Islet precursor cell (in vitro differentiated cells): ENCODE results near the gene RNF213.
"Not testable (repeated sequence)": the region's sequence is repeated elsewhere in the genome, so short reads cannot be mapped to it uniquely, and the experiment has no call there.

Experiments
- DNase-seq: peaks from one replicate; pipeline ENCODE4 v3.0.0-alpha.2; 2018

The RNF213 gene

DNA sequence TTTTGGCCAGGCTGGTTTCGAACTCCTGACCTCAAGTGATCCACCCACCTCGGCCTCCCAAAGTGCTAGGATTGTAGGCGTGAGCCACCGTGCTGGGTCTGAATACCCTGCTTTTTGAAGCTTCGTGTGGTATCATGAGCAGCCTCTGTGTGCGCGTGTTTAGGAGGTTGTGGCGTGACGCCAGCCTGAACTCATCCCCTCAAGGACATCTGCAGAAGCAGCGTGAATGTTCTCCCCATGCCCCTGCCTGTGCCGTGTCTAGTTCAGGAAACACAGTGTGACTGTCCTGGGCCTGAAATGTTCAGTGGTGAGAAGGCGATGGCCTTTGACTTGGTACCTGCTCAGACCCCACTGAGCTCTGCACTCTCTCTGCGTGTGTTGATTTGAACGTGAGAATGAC lies 35.6 kb downstream of the RNF213 start:
- DNase-seq = no peak

- DNase-seq = no peak
These were observed 37.4 kb downstream of the RNF213 start for GRCh38 chr17:80297996-80298560.

DNA sequence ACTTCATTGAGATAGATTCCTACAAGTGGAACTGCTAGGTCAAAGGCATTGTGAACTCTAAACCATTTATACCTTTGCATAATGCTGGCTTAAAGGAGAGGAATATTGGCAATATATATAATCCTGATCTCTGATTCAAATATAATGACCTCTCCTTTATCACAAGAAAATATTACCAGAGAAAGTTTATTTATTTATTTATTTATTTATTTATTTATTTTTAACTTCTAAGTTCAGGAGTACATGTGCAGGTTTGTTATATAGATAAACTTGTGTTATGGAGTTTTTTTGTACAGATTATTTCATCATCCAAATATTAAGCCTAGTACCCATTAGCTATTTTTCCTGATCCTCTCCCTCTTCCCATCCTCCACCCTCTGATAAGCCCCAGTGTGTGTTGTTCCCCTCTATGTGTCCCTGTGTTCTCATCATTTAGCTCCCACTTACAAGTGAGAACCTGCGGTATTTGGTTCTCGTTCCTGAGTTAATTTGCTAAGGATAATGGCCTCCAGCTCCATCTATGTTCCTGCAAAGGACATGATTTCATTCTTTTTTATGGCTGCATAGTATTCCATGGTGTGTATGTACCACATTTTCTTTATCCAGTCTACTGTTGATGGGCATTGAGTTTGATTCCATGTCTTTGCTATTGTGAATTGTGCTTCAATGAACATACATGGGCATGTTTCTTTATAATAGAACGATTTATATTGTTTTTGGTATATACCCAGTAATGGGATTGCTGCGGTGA lies 38.9 kb downstream of the RNF213 start:
- not testable (repeated sequence) for DNase-seq

- DNase-seq = not testable (repeated sequence)
These were observed 40.1 kb downstream of the RNF213 start for GRCh38 chr17:80300756-80301155.

- DNase-seq = no peak
These were observed 43.2 kb downstream of the RNF213 start for GRCh38 chr17:80303824-80304223.

DNA sequence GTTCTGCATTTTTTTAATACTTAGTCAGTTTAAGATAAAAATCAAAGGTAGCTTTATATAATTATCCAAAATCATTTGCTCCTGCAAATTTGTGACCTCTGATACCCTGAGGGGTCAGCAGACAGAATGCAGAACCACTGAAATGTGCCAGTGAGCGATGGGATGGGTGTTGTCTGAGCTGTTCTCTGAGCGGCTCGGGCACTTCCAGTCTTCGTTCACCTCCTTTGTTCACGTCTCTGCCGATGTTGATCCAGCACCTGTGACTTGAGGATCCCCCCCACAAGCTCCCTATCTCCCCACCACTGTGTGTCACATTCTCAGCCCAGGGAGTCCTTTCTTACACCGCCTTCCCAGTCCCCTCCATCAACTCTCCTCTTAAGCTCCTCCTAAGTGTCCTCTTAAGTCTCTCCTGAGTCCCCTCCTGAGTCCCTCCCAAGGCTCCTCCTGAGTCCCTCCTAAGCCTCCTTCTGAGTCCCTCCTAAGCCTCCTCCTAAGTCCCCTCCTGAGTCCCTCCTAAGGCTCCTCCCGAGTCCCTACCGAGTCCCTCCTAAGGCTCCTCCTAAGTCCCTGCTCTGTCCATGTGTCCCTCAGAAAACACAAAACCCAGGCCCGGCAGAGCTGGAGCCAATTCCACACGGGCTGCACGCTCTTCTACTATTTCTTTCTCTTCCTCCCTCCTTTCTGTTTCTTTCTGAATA lies 47.5 kb downstream of the RNF213 start:
- DNase-seq = peak; percentile 49

DNA sequence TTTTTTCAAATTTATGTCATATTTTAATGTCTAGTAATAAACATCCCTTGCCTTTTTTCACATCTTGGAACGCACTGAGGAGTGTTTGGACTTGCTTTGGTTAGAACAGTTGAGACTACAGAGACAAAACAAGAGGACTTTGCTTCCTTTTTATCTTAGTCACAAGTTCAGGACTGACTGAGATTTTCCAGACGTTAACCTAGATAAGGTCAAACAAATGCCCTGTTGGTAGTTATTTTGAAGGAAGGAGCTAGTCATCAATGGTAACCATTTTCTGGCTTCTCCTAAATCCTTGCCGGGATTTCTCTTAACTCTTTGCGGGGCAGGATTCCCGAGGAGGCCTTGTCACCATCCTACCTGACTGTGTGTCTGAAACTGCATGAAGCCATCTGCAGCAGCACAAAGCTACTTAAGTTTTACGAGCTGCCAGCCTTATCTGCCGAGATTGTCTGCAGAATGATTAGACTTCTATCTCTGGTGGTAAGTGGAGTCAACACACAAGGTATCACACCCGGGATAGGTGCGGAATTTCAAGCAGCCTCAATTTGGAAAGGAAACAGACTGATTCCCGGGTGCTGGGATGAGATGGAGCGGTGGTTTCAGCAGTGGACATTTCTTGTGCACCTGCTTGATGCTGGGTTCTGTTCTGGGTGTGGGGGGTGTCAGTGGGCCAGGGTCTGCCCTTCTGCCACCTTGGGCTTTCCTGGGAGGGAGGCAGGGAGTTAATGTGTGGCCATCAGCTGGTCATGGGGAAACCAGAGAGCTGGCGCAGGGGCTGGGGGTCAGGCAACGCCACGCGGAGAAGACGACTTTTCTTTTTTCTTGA lies 48.3 kb downstream of the RNF213 start:
- no peak for DNase-seq

DNA sequence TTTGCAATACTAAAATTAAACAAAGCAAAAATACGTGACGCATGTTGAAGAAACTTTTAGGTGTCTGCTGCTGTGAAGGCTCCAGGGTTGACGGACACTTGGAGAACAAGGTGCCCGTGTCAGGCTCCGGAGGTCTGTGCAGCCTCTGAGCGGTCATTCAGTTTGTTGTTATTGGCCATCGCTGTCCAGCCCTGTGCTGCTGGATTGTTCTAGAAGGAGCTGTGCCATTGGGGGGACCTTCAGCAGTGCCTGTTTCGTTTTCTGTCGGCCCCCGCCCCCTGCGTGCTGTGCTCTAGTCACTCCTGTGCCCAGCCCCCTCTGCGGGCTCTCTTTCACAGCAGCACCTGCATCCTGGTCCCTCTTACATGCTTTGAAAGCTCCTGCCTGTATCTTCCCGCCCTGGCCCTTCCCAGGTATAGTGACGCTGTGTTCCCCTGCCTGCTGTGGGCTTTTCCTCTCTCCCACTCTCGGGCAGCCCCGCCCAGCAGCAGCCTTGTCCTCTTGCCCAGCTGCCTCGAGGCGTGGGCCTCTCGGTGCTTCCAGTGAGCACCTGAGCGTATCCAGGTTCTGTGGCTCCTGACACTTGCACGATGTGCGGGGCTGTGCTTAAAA lies 50.7 kb downstream of the RNF213 start:
- DNase-seq = no peak

DNA sequence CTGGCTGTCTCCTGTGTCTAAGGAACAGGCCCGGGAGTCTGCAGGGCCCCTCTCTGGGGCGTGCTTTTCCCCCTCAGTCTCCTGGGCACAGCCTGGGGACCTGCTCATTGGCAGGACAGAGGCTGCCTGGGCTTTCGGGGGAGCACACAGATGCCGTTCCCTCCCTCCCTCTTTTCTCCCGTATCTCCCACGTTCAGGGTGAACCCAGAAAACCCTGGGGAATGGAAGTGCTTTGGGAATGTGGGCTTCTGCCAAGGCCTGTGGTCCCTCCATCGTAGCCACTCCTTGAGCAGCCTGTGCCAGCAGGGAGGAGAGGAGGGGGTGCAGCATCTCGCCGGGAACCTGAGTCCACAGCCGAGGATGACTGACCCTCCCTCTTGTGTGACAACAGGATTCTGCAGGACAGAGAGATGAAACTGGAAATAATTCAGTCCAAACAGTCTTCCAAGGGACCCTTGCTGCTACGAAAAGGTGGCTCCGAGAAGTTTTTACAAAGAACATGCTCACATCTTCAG lies 52.0 kb downstream of the RNF213 start:
- no peak for DNase-seq

DNA sequence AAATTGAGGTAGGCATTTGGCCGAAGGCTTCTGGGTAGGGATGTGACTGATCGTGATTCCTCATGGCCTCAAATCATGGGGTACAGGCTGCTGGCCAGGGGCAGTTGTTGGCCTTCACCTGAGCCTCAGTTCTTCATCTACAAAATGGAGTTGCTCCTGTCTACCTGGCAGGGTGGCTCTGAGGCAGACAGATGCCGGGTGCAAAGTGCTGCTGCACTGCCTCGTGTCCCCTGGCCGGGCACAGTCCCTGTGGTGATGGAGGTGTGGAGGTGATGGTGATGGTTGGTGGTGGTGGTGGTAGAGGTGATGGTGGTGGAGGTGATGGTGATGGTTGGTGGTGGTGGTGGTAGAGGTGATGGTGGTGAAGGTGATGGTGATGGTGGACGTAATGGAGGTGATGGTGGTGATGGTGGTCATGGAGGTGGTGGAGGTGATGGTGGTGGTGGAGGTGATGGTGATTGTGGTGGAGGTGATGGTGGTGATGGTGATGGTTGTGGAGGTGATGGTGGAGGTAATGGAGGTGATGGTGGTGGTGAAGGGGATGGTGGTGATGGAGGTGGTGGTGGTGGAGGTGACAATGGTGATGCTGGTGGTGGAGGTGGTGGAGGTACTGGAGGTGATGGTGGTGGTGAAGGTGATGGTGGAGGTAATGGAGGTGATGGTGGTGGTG lies 52.6 kb downstream of the RNF213 start:
- no peak for DNase-seq

- DNase-seq = not testable (repeated sequence)
These were observed 53.3 kb downstream of the RNF213 start for GRCh38 chr17:80313946-80314345.

DNA sequence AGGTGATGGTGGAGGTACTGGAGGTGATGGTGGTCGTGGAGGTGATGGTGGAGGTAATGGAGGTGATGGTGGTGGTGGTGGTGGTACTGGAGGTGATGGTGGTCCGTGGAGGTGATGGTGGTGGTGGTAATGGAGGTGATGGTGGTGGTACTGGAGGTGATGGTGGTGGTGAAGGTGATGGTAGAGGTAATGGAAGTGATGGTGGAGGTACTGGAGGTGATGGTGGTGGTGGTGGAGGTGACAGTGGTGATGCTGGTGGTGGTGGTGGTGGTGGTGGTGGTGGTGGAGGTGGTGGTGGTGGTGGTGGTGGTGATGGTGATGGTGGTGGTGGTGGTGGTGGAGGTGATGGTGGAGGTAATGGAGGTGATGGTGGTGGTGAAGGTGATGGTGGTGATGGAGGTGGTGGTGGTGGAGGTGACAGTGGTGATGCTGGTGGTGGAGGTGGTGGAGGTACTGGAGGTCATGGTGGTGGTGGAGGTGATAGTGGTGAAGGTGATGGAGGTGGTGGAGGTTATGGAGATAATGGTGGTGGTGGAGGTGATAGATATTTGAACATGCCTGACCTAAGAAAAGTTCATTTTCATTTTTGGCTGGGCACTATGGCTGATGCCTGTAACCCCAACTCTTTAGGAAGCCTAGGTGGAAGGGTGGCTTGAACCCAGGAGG lies 55.0 kb downstream of the RNF213 start:
- no peak for DNase-seq

DNA sequence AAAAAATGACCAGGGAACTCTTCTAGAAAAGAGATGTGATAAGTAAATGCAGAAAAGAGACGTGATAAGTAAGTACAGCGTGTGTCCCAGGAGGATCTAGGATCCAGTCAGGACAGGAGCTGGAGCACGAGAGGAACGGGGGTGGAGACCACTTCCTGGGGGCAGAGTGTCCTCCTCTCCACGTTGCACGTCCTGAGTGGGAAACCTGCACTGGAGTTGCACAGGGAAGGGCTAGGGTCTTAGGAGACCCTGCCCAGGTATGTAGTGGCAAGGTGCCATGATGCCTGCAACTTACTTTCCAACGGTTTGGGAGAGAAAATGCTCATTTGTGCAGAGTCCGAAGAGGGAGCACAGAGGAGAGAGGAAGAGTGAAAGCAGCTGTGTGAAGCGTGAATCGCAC lies 55.8 kb downstream of the RNF213 start:
- no peak for DNase-seq

DNA sequence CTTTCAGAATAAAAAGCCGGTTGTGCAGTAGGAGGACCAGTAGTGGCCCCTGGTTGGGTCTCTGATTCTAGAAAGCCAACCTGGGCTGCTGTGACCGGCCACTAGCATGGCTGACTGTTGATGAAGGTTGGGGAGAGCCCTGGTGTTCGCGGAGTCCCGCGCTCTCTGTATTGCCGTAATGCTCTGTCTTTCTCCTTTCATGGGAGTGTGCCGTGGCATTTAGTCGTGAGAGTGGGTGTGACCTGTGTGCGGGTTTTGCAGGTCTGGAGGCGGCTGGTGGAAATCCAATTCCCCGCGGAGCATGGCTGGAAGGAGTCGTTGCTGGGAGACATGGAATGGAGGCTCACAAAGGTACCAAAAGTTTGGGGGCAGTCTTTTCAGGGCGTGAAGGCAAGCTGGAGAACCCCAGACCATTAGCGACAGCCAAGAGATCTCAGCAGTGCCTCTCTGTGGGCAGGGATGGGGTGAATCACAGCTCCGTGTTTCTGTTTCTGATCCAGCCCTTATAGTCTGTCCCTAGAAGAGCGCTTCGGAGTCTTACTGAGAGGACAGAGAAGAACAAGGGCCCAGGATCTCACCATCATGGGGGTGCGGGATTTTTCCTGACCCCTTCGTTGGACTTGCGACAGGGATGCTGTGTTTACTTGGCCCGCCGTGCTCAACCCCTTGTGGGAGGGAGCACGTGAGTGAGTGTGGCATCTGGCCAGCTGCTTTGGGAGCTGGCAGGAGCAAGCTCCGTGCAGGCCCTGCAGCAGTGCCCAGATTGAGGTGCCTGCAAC lies 56.5 kb downstream of the RNF213 start:
- DNase-seq = no peak

DNA sequence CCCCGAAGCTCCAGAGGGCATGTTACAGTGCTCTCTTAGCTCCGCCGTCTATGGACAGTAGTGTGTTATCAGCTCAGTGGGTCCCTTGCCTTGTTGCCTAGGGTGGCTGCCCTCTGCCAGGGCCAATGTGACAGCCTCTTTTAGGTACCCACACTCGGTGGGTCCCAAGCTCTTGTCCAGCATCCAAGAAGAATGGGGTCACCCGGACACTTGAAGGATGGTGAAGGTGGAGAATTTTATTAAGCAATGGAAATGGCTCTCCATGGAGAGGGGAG lies 57.0 kb downstream of the RNF213 start:
- no peak for DNase-seq

GRCh38 chr17:80318166-80318565 lies 57.5 kb downstream of the RNF213 start:
- no peak for DNase-seq

GRCh38 chr17:80319262-80319998 lies 58.8 kb downstream of the RNF213 start:
- DNase-seq = no peak

DNA sequence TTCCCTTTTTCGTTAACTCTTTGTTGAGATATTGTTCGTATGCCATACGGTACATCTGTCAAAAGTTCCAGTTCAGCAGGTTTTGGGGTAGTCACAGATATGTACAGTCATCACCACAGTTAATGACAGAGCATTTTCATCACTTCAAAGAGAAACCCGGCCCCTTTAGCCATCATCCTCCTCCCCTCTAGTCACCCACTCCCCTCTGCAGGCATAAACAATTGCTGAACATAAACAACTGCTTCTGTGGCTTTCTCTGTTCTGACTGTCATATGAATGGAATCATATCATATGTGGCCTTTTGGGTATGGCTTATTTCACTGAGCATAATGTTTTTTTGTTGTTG lies 59.3 kb downstream of the RNF213 start:
- no peak for DNase-seq

DNA sequence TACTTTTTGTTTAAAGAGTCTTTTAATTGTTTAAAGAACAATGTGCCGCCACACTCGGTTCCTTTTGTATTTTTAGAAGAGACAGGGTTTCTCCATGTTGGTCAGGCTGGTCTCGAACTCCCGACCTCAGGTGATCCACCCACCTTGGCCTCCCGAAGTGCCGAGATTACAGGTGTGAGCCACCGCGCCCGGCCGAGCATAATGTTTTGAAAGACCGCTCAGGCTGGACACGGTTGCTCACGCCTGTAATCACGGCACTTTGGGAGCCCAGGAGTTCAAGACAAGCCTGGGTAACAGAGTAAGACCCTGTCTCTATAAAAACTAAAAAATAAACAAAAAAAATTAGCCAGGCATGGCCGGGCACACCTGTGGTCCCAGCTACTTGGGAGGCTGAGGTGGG lies 59.8 kb downstream of the RNF213 start:
- no peak for DNase-seq

DNA sequence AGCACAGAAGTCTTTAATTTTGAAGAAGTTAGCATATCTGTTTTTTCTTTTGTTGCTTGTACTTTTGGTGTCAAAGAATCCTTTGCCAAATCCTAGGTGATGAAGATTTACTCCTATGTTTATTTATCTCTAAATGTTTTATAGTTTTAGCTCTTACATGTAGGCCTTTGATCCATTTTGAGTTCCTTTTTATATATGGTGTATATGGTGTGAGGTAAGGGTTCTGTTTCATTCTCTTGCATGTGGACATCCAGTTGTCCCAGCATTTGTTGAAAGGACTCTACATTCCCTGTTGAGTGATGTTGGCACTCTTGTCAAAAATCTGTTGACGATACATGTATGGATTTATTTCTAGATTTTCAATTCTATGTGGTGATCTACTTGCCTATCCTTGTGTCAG lies 62.2 kb downstream of the RNF213 start:
- DNase-seq = no peak
